Hematopoietic multipotent progenitor cell treated with erythropoietin and hydrocortisone succinate and interleukin-3 and kit ligand, for 8 days (in vitro differentiated cells): Measurements from ENCODE around the gene SLC28A3.

Experiments
- DNase-seq: peaks from one replicate; pipeline ENCODE4 v3.0.0-alpha.2; 2015

Gene SLC28A3

DNA sequence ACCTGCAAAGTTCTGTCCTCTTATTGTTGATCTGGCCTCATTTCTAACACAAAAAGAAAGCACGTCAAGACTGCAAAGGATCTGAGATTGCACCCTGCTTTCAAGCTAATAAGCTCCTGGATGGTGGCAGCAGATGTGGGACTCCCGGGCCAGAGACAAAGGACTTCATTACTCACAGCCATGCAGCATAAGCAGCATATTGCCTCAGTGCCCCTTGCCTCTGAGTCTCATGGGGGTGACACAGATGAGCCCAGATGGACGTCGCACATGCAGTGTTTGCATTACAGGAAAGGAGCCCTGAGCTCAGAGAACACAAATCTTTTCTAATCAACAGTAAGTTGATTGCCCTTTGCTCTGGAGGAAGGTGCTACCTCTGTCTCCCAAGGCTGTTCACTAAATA, 105.0 kb downstream of the SLC28A3 start:
- DNase-seq: no peak

DNA sequence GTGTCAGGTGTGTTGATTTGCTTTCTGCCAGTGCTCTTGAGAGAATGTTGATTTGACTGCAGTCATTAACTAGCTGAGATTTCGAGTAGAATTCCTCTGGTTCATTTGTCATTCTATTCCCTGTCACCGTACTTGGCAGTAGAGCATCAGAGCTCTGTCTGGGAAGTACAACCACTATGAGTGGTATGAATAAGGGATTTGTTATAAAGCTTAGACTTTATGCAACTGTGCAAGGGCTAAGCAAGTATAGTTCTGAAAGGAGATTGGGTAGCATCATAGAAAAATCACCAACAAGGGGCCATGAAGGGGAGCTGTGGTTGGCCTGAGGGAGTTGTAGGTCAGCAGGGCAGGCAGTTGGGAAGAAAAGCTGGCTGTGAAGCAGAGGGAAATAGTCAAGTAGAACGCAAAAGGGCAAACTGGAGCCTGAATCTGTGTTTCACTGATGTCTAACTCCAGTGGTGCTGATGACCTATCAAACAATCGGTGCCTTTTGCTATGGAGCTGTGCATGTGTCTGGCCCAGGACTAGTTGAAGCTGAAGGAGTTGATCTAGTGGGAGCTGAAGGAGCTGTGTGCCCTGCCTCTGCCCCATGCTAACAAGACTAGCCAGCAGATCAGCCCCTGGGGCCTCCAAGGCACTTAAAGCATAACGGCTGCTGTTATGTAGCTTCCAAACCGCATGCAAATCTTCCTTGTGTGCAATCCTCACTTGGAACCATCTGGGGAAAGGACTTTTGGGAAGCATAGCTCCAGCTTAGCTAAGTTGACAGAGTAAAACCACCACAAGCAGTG, 110.0 kb downstream of the SLC28A3 start:
- DNase-seq: no peak

DNA sequence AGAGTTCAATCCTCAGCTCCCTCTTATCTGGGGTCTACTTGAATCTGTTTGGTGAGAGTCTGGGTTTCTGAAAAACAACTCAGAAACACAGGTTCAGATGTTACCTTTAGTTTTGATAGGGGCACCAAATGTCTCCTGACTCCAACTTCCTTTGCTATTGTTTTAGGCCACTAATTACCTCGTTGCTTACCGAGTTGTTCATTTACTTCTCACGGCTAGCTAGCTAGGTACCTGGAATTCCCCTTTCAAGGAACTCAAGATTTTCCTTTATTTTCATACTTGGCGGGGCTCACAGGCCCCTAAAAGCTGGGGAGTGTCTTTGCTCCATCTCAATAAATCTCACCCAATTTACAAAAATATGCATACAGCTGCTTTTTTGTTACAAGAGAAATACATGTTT, 111.4 kb downstream of the SLC28A3 start:
- no peak for DNase-seq

DNA sequence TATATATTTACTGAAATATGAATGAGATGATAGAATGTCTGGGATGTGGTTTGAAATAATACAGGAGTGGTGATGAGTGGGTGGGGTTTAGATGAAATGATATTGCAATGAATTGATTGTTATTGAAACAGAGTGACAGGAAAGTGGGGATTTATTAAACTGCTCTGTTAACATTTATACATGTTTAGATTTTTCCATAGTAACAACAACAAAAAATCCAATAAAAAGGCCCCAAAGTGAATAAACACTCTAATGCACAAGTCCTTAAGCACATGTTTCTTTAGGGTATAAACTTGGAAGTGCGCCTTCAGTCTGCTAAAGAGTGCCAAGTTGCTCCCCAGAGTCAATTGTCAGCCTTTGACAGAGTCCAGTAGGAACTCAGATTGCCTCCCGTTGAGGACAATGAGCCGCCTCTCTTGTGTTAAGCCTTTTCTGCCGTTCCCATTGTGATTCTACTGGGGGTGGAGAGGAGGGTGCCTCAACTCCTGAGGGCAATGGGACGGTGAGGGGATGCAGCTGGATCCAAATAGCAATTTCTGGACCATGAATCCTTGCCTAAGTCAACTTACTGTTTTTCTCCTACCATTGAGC, 112.3 kb downstream of the SLC28A3 start:
- DNase-seq: no peak

DNA sequence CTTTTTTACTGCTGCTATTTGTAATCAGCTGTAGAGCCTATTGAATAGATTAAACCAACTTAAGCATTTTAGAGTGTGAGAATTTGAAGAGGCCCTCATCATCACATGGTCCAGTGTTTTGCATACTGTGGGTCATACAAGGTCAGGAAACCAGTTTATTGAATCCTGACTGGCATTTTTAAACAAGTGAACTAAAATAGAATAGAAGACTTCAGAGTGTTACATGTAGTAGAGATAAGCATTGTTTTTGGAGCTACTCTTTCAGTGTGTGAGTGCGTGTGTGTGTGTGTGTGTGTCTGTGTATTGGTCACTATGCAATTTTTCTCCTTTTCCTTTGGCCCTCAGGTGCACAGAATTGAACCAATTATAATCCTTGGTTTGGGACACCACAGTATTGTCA, 114.4 kb downstream of the SLC28A3 start:
- DNase-seq: no peak
